Measurements from ENCODE around the gene SNAI1. TPM values are rescaled to one million over a fixed set of nuclear protein-coding genes. Genes with fewer than 3 reads are reported as not detected.

SNAI1 gene
- total RNA-seq, 1 experiment from 2014 or later = 4.1 TPM

GRCh38 chr20:50013976-50014375, 31.2 kb downstream of the SNAI1 start:
- Histone ChIP-seq H3K27me3 (replicated peaks; ENCODE audit: insufficient read depth, low read depth, low read length, poor library complexity) (no peaks in the 10 kb centered on the region), H3K36me3 (ENCODE audit: insufficient read depth, low read length, poor library complexity, severe bottlenecking) (no peaks in the 10 kb centered on the region), H3K4me3 (ENCODE audit: low read depth, low read length, poor library complexity, severe bottlenecking) (no peak overlapping the region), H3K27ac (ENCODE audit: low read depth, low read length, poor library complexity, severe bottlenecking) (no peak overlapping the region), H3K4me1 (ENCODE audit: insufficient read depth, low read length, poor library complexity, severe bottlenecking) (peaks cover 4% of the 10 kb centered on the region), H3K9me3 (ENCODE audit: low read depth, low read length, poor library complexity, severe bottlenecking) (no peaks in the 10 kb centered on the region)
- ChIA-PET CTCF (no interaction called here), POLR2A (ENCODE audit: low non-redundant PET) (no interaction called here)
- intact Hi-C loops (cut with micrococcal nuclease; ENCODE audit: unreplicated experiment) = no loop called here
- TF ChIP-seq CTCF (conservative IDR thresholded peaks at IDR 0.05; ENCODE audit: low read depth, low read length) = no peak
- no TSS peak for BruUV-seq (replicated peaks)
- no peak for DNase-seq (ENCODE audit: low spot score)

GRCh38 chr20:50014570-50015562, 32.1 kb downstream of the SNAI1 start:
- no peaks in the 10 kb centered on the region for H3K36me3 ChIP-seq (ENCODE audit: insufficient read depth, low read length, poor library complexity, severe bottlenecking)
- intact Hi-C loops (cut with micrococcal nuclease; ENCODE audit: unreplicated experiment) = no loop called here
- TF ChIP-seq EZH2 (IDR thresholded peaks at IDR 0.05; ENCODE audit: borderline replicate concordance, low read depth, low read length, poor library complexity, severe bottlenecking) = no peak
- TF ChIP-seq CTCF (conservative IDR thresholded peaks at IDR 0.05; ENCODE audit: low read depth, low read length) = no peak
- POLR2A ChIA-PET (ENCODE audit: low non-redundant PET) = no interaction called here
- no peak for DNase-seq (ENCODE audit: low spot score)
- no peak overlapping the region for H3K4me3 ChIP-seq (ENCODE audit: low read depth, low read length, poor library complexity, severe bottlenecking)
- no peaks in the 10 kb centered on the region for H3K9me3 ChIP-seq (ENCODE audit: low read depth, low read length, poor library complexity, severe bottlenecking)
- no peaks in the 10 kb centered on the region for H3K27me3 ChIP-seq (replicated peaks; ENCODE audit: insufficient read depth, low read depth, low read length, poor library complexity)
- BruUV-seq (replicated peaks) = no TSS peak
- CTCF ChIA-PET = interaction anchor here (1.3 kb wide), 1 partner anchor 57 kb away, joined by 4 read pairs; no protein-coding TSS in a partner anchor
- H3K4me1 ChIP-seq (ENCODE audit: insufficient read depth, low read length, poor library complexity, severe bottlenecking) = no peaks in the 10 kb centered on the region
- H3K27ac ChIP-seq (ENCODE audit: low read depth, low read length, poor library complexity, severe bottlenecking) = no peak overlapping the region

- ChIA-PET POLR2A (ENCODE audit: low non-redundant PET) (no interaction called here), CTCF (interaction anchor here (1.3 kb wide), 1 partner anchor 56 kb away, joined by 4 read pairs; no protein-coding TSS in a partner anchor)
- Histone ChIP-seq H3K9me3 (ENCODE audit: low read depth, low read length, poor library complexity, severe bottlenecking) (no peaks in the 10 kb centered on the region), H3K27me3 (replicated peaks; ENCODE audit: insufficient read depth, low read depth, low read length, poor library complexity) (no peaks in the 10 kb centered on the region), H3K4me1 (ENCODE audit: insufficient read depth, low read length, poor library complexity, severe bottlenecking) (no peaks in the 10 kb centered on the region), H3K36me3 (ENCODE audit: insufficient read depth, low read length, poor library complexity, severe bottlenecking) (no peaks in the 10 kb centered on the region), H3K27ac (ENCODE audit: low read depth, low read length, poor library complexity, severe bottlenecking) (no peak overlapping the region), H3K4me3 (ENCODE audit: low read depth, low read length, poor library complexity, severe bottlenecking) (no peak overlapping the region)
- intact Hi-C loops (cut with micrococcal nuclease; ENCODE audit: unreplicated experiment) = no loop called here
- BruUV-seq (replicated peaks) = no TSS peak
- DNase-seq (ENCODE audit: low spot score) = no peak
- TF ChIP-seq EZH2 (IDR thresholded peaks at IDR 0.05; ENCODE audit: borderline replicate concordance, low read depth, low read length, poor library complexity, severe bottlenecking) (no peak), CTCF (conservative IDR thresholded peaks at IDR 0.05; ENCODE audit: low read depth, low read length) (no peak)
These were observed 32.8 kb downstream of the SNAI1 start for GRCh38 chr20:50015636-50015992.
